NCI-H526 (cell line): Measurements from ENCODE around the gene PLA2G4C.

Experiments used
- DNase-seq, 2 experiments: peaks; one replicate each; lab custom pipeline; 2025; lab: John Stamatoyannopoulos, UW

The PLA2G4C gene

GRCh38 chr19:48110350-48110966 is at the start of gene PLA2G4C:
Gene PLA2G4C (minus strand): TSS chr19:48110817. CDS start chr19:48106529, 4,288 bp downstream.
- DNase-seq, result peak; percentile 75 to 95

GRCh38 chr19:48158210-48158790 is 47.7 kb upstream of the PLA2G4C start:
- no peak for DNase-seq

GRCh38 chr19:48154003-48154402 is 43.4 kb upstream of the PLA2G4C start:
- DNase-seq, result no peak

- peak; percentile 36 to 55 for DNase-seq
These were observed 41.9 kb upstream of the PLA2G4C start for GRCh38 chr19:48152551-48152950.

- no peak for DNase-seq
These were observed 38.8 kb upstream of the PLA2G4C start for GRCh38 chr19:48149430-48149829.

- no peak for DNase-seq
These were observed 38.0 kb upstream of the PLA2G4C start for GRCh38 chr19:48148576-48148975.

- no peak for DNase-seq
These were observed 37.1 kb upstream of the PLA2G4C start for GRCh38 chr19:48147597-48148175.

GRCh38 chr19:48139053-48139452 is 28.4 kb upstream of the PLA2G4C start:
- no peak for DNase-seq

GRCh38 chr19:48137411-48137810 is 26.8 kb upstream of the PLA2G4C start:
- no peak for DNase-seq

GRCh38 chr19:48136547-48136946 is 25.9 kb upstream of the PLA2G4C start:
- DNase-seq, result no peak

GRCh38 chr19:48135411-48135810 is 24.8 kb upstream of the PLA2G4C start:
- DNase-seq, result no peak

- no peak for DNase-seq
These were observed 22.5 kb upstream of the PLA2G4C start for GRCh38 chr19:48133094-48133493.

GRCh38 chr19:48127561-48127960 is 16.9 kb upstream of the PLA2G4C start:
- no peak for DNase-seq

- DNase-seq, result no peak
These were observed 13.5 kb upstream of the PLA2G4C start for GRCh38 chr19:48123907-48124651.

GRCh38 chr19:48122421-48122820 is 11.8 kb upstream of the PLA2G4C start:
- no peak for DNase-seq

GRCh38 chr19:48121909-48122371 is 11.3 kb upstream of the PLA2G4C start:
- DNase-seq, result no peak

- no peak for DNase-seq
These were observed 10.4 kb upstream of the PLA2G4C start for GRCh38 chr19:48121066-48121465.

- no peak for DNase-seq
These were observed 9.9 kb upstream of the PLA2G4C start for GRCh38 chr19:48120505-48120904.

GRCh38 chr19:48118131-48118517 is 7.5 kb upstream of the PLA2G4C start:
- no peak for DNase-seq

- DNase-seq, result no peak
These were observed 7.0 kb upstream of the PLA2G4C start for GRCh38 chr19:48117515-48118130.

- DNase-seq, result no peak
These were observed 2.7 kb upstream of the PLA2G4C start for GRCh38 chr19:48113190-48113917.

GRCh38 chr19:48111280-48111679 is 663 bp upstream of the PLA2G4C start:
- peak; percentile 5 to 12 for DNase-seq
